Nephron (organoid): Measurements from ENCODE around the gene SLC12A7.
A peak's percentile ranks its signal among the peaks of the same experiment; 100 is the strongest.

Experiments used
- H3K27ac Mint-ChIP-seq, 3 experiments: 2 replicates each; pipeline ENCODE4 v1.8.0; 2020; ENCODE audit warnings: mixed read lengths in 3 of 3, mild to moderate bottlenecking in 2 of 3, moderate library complexity in 1 of 3
- H3K27me3 Mint-ChIP-seq: 2 replicates; pipeline ENCODE4 v1.8.0; 2021; ENCODE audit warnings: low read depth, mild to moderate bottlenecking, moderate library complexity, mixed read lengths
- H3K36me3 Mint-ChIP-seq: 2 replicates; pipeline ENCODE4 v1.8.0; 2020; ENCODE audit warnings: low read depth, mixed read lengths
- H3K4me1 Mint-ChIP-seq: 2 replicates; pipeline ENCODE4 v1.8.0; 2020; ENCODE audit warnings: mixed read lengths
- H3K4me3 Mint-ChIP-seq, 3 experiments: 2 replicates each; pipeline ENCODE4 v1.8.0; 2020; ENCODE audit warnings: mild to moderate bottlenecking in 3 of 3, mixed read lengths in 3 of 3, moderate library complexity in 2 of 3
- H3K9me3 Mint-ChIP-seq: 2 replicates; pipeline ENCODE4 v1.8.0; 2020; ENCODE audit warnings: mixed read lengths
- CTCF ChIP-seq, 3 experiments: fragments of 200-600 bp; sonication (generic); IDR thresholded peaks; one replicate each; pipeline ENCODE4 v1.5.0; 2021; ENCODE audit warnings: antibody characterized with exemption in 3 of 3; ENCODE audit not compliant: unreplicated experiment in 3 of 3

SLC12A7 gene

GRCh38 chr5:1007221-1007680 lies 104.6 kb downstream of the SLC12A7 start:
- Mint-ChIP-seq H3K27me3 (peaks cover 65% of the 10 kb centered on the region), H3K4me3 (peak overlapping the region; percentile 74 to 81 (median 78)), H3K9me3 (no peaks in the 10 kb centered on the region), H3K27ac (no peak overlapping the region), H3K36me3 (no peaks in the 10 kb centered on the region), H3K4me1 (peaks cover 20% of the 10 kb centered on the region)
- no peak for TF ChIP-seq CTCF (IDR thresholded peaks at IDR 0.05; ENCODE audit: unreplicated experiment in 3 of 3)

GRCh38 chr5:1006656-1007071 lies 105.2 kb downstream of the SLC12A7 start:
- Mint-ChIP-seq H3K27me3 (peaks cover 61% of the 10 kb centered on the region), H3K36me3 (no peaks in the 10 kb centered on the region), H3K4me1 (peaks cover 23% of the 10 kb centered on the region), H3K9me3 (no peaks in the 10 kb centered on the region), H3K27ac (no peak overlapping the region), H3K4me3 (peak overlapping the region; percentile 74 to 81 (median 78))
- TF ChIP-seq CTCF (IDR thresholded peaks at IDR 0.05; ENCODE audit: unreplicated experiment in 3 of 3), result no peak

GRCh38 chr5:1005904-1006655 lies 105.8 kb downstream of the SLC12A7 start:
- H3K27me3 Mint-ChIP-seq, result peaks cover 55% of the 10 kb centered on the region
- H3K4me1 Mint-ChIP-seq, result peaks cover 21% of the 10 kb centered on the region
- no peaks in the 10 kb centered on the region for H3K36me3 Mint-ChIP-seq
- H3K9me3 Mint-ChIP-seq, result no peaks in the 10 kb centered on the region
- no peak for TF ChIP-seq CTCF (IDR thresholded peaks at IDR 0.05; ENCODE audit: unreplicated experiment in 3 of 3)
- peak overlapping the region; percentile 64 to 71 (median 70) for H3K4me3 Mint-ChIP-seq
- H3K27ac Mint-ChIP-seq, result peak overlapping the region in 1 of 3 experiments; percentile 40

- no peak for TF ChIP-seq CTCF (IDR thresholded peaks at IDR 0.05; ENCODE audit: unreplicated experiment in 3 of 3)
- Mint-ChIP-seq H3K9me3 (no peaks in the 10 kb centered on the region), H3K27me3 (peaks cover 50% of the 10 kb centered on the region), H3K4me3 (peak overlapping the region in 2 of 3 experiments; percentile 64 to 71), H3K36me3 (no peaks in the 10 kb centered on the region), H3K27ac (peak overlapping the region in 1 of 3 experiments; percentile 40), H3K4me1 (peaks cover 19% of the 10 kb centered on the region)
Measured at GRCh38 chr5:1005249-1005851, 106.5 kb downstream of the SLC12A7 start.

GRCh38 chr5:1004461-1005248 lies 107.2 kb downstream of the SLC12A7 start:
- H3K27ac Mint-ChIP-seq, result no peak overlapping the region
- TF ChIP-seq CTCF (IDR thresholded peaks at IDR 0.05; ENCODE audit: unreplicated experiment in 3 of 3), result peak; percentile 32 to 61 (median 33)
- no peaks in the 10 kb centered on the region for H3K36me3 Mint-ChIP-seq
- H3K9me3 Mint-ChIP-seq, result no peaks in the 10 kb centered on the region
- H3K27me3 Mint-ChIP-seq, result peaks cover 45% of the 10 kb centered on the region
- peak overlapping the region; percentile 77 to 78 (median 78) for H3K4me3 Mint-ChIP-seq
- H3K4me1 Mint-ChIP-seq, result peaks cover 19% of the 10 kb centered on the region
